C4-2B (cell line): ENCODE data around the gene TM7SF2.

ENCODE experiments used
- ZFX ChIP-seq: fragments of 450-650 bp; IDR thresholded peaks from 2 replicates; pipeline ENCODE4 v1.6.1; 2017
- TF ChIP-seq, protein P1 (sequence below): fragments of 450-650 bp; conservative IDR thresholded peaks from 2 replicates; pipeline ENCODE4 v1.5.1; 2017; ENCODE audit warnings: mild to moderate bottlenecking

DNA sequence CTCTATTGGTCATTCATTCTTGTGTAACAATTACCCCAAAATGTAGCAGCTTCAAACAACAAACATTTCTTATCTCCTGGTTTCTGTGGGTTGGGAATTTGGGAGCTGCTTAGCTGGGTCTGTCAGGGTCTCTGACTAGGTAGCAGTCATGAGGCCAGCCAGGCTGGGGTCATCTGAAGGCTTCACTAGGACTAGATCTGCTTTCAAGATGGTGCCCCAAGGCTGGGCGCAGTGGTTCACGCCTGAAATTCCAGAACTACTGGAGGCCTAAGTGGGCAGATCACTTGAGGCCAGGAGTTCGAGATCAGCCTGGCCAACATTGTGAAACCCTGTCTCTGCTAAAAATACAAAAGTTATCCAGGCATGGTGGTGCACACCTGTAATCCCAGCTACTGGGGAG, 45.3 kb downstream of the TM7SF2 start:
- TF ChIP-seq, protein P1, sequence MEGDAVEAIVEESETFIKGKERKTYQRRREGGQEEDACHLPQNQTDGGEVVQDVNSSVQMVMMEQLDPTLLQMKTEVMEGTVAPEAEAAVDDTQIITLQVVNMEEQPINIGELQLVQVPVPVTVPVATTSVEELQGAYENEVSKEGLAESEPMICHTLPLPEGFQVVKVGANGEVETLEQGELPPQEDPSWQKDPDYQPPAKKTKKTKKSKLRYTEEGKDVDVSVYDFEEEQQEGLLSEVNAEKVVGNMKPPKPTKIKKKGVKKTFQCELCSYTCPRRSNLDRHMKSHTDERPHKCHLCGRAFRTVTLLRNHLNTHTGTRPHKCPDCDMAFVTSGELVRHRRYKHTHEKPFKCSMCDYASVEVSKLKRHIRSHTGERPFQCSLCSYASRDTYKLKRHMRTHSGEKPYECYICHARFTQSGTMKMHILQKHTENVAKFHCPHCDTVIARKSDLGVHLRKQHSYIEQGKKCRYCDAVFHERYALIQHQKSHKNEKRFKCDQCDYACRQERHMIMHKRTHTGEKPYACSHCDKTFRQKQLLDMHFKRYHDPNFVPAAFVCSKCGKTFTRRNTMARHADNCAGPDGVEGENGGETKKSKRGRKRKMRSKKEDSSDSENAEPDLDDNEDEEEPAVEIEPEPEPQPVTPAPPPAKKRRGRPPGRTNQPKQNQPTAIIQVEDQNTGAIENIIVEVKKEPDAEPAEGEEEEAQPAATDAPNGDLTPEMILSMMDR: no peak
- no peak for TF ChIP-seq ZFX
